Astrocyte (in vitro differentiated cells and primary cell): ENCODE measurements around the gene NOC2L.

Experiments used
- CTCF ChIP-seq: IDR thresholded peaks from 2 replicates; pipeline ENCODE4 v1.5.1; 2011; ENCODE audit warnings: low read depth, mild to moderate bottlenecking, inconsistent platforms, low read length, moderate library complexity; ENCODE audit not compliant: insufficient read depth
- EZH2 ChIP-seq: IDR thresholded peaks from 2 replicates; pipeline ENCODE4 v1.6.1; 2012; ENCODE audit warnings: mild to moderate bottlenecking, low read length, inconsistent platforms; ENCODE audit not compliant: insufficient read depth

GRCh38 chr1:914891-915280 is 44.2 kb downstream of the NOC2L start:
- no peak for TF ChIP-seq CTCF
- TF ChIP-seq EZH2, result no peak
